ENCODE results near the gene TASP1.
"Not testable (repeated sequence)": the region's sequence is repeated elsewhere in the genome, so short reads cannot be mapped to it uniquely, and the experiment has no call there.

TASP1 gene, protein sequence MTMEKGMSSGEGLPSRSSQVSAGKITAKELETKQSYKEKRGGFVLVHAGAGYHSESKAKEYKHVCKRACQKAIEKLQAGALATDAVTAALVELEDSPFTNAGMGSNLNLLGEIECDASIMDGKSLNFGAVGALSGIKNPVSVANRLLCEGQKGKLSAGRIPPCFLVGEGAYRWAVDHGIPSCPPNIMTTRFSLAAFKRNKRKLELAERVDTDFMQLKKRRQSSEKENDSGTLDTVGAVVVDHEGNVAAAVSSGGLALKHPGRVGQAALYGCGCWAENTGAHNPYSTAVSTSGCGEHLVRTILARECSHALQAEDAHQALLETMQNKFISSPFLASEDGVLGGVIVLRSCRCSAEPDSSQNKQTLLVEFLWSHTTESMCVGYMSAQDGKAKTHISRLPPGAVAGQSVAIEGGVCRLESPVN

DNA sequence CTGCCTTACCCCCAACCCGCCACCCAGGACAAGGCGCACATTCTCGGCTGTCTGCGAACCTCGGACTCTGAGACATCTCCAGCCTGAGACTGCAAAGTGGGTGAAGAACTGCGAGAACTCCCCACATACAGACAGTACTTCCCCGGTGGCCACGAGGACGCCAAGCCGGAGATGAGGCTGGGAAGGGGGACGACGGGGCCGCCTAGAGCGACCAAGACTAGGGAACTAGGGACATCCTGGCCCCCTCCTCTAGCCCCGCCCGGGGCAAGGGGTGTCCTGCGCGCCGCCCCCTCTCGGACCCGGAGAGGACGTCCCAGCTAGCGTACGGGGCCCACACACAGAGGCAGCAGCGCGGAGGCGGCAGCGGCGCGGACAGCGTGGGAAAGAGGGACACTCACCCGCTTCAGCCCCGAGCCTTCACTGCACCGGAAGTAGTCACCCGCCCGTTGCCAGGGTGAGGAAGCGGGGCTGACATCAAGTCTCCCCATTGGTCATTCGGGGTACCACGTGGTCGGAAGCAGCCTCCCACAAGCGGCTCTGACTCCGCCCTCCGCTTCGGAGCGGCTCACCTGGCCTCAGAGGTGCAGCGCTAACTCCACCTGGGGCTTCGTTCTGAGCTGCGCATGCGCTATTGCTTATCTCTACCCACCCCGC is at the start of gene TASP1:
Gene TASP1 (minus strand): TSS at position 437 of the 654 bp plus-strand sequence. CDS start 8,854 bp downstream, outside the sequence.
- peak; percentile 98 for DNase-seq (ENCODE audit: low spot score)

DNA sequence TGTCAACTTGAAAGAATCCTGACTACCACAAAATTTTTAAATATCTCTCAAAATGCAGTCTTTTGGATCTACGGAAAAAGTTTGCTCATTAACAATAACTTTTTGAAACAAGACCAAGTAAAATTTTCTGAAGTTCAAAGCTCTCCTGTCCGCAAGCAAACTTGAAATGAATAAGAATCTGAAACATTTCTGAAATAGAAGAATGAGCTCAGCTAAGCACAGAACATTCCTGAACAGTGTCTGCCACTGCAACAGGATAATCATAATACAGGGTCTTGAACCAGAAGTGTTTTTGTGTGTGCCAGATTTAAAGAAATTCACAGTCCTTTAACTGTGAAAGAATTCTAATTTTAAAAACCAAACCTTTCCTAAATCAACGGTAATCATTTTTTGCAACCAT is 49.1 kb upstream of the TASP1 start:
- DNase-seq (ENCODE audit: low spot score) = no peak

DNA sequence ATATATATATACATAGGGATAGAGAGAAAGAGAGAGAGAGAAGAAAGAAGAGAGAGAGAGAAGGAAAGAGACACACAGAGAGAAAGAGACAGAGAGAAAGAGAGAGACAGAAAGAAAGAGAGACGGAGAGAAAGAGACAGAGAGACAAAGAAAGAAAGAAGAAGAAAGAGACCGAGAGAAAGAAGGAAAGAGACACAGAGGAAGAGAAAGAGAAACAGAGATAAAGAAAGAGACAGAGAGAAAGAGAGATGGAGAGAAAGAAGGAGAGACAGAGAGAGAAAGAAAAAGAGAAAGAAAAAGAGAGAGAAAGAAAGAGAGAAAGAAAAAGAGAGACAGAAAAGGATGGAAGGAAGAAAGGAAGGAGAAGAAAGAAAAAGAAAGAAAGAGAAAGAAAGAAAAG is 46.9 kb upstream of the TASP1 start:
- DNase-seq (ENCODE audit: low spot score) = no peak

- no peak for DNase-seq (ENCODE audit: low spot score)
Measured at GRCh38 chr20:13684566-13685222, 46.0 kb upstream of the TASP1 start.

- no peak for DNase-seq (ENCODE audit: low spot score)
Measured at GRCh38 chr20:13683833-13684232, 45.1 kb upstream of the TASP1 start.

DNA sequence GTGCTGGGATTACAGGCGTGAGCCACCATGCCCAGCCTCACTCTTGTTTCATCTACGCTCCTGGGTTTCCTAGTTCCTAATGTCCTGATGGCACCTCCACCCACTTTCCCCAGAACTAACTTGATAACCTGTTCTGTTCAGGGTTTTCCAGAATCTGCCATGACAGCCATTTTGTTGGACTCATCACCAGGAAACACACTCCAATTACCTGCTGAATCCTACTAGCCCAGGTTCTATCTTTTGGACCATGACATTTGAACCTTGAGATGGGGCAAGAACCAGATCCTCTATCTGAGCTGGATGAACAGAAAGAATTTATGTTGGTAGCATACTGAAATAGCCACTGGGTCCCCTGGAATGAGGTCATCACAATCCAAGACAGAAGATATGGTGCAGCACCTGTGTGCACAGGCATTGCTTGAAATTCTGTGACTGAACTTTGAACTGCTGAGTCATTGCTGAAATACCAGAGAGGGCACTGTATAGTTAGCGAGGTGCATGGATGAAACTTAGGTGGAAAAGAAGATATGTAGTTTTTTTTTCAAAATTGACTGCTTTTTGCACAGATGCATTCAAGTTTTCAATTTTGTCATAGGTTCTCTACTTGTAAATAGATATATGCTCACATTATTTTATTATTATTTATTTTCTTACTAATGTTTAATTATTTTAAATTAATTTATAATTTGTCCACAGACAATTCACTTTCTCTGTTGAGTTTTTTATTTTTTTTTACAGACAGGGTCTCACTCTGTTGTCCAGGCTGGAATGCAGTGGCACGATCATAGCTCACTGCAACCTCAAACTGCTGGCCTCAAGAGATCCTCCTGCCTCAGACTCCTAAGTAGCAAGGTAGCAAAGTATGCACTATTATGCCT is 42.8 kb upstream of the TASP1 start:
- DNase-seq (ENCODE audit: low spot score) = no peak

DNA sequence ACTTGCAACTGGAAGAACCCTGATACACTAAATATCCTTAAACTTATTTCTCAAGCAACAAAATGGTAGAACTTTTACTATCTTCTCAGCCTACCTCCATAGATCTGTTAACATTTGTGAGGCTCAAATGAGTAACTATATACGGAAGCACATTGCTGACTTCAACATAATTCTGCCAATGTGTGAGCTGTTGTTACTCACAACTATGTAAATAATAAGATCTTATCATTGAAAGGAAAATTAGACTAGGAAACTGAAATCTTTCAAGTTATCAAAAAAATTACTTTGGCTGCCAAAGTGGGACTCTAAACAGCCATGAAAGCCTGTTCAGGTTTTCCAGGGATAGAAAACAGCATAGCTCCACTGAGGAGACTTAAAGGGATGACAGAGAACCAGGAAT is 40.2 kb upstream of the TASP1 start:
- DNase-seq (ENCODE audit: low spot score) = no peak

DNA sequence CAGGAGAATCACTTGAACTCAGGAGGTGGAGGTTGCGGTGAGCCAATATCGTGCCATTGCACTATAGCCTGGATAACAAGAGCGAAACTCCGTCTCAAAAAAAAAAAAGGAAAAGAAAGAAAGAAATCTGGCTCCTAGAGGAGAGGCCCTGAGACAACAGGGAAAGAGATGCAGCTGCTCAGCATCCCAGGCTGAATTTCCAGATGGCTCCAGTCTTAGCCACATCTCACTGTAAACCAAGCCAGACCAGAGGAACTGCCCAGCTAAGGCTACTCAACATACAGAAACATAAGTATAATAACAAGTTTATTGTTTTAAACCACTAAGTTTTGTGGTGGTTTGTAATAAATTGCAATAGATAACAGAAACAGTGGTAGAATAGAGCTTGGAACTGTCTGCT is 38.5 kb upstream of the TASP1 start:
- DNase-seq (ENCODE audit: low spot score) = no peak

DNA sequence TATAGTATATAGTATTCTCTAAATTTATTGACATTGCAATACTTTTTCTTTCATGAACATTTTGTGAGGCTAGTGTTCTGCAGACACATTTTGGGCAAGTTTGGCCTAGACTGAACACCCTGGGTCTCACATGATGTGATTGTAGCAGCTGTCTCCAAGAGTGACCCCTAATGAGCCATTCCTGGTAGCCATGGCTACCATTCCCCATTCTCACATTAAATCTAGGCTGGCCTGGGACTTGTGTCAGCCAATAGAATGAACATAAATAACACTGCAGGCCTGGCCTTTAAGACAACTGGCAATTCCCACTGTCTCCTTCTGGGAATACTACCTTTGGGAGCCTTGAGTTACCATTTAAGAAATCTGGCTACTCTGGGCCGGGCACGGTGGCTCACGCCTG is 38.0 kb upstream of the TASP1 start:
- no peak for DNase-seq (ENCODE audit: low spot score)

DNA sequence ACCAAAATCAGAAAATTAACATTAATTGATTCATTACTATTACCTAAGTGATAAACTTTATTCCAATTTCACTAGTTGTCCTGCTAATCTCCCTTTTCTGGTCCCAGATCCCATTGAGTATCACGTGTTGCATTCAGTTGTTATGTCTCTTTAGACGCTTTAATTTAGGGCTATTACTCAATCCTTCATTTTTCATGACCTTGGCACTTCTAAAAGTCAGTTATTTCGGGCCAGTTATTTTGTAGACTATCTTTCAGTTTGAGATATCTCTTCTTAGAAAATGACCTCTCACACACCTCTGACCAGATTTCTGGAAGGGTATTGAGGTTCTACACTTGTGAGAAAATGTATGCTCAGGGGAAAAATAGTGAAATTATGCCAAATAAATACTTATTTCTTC is 34.0 kb upstream of the TASP1 start:
- DNase-seq (ENCODE audit: low spot score) = no peak

DNA sequence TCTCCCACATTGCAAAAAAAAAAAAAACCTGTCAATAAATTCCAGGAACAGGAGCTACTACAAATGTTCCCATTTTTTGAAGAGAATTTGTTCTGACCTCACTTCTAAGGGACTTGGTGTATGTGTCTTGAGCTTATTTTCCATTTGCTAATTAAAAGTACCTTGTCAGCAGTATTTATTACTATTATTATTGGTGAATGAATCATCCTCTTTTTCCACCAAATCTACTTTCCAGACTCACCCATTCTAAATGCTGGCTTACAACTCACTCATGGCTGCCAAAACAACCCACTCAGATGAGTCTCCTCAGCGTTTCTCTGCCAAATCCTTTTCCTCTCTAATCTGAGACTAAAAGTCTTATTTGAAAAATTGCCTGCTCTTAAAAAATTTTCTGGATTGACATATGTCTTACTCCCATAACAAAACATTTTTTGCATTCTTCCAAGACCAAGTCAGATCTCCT is 33.2 kb upstream of the TASP1 start:
- DNase-seq (ENCODE audit: low spot score) = peak; percentile 86

GRCh38 chr20:13671512-13671911 is 32.8 kb upstream of the TASP1 start:
- DNase-seq (ENCODE audit: low spot score) = no peak

DNA sequence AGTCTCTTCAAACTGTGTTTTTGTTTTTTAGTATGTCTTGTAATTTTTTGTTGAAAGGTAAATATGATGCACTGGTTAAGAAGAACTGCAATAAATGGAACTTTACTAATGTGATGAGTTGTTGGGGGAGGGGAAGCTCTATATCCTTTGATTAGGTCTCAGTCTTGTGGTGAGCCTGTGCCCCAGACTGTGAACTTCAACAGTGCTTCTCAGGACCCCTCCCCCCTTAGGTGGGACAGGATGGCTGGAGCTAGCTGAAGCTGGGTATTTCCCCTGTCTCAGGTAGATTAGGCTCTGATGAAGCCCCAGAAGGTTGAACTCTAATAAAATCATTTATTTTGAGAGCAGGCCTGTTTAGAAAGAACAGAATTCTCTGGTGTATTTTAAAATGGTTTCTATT is 31.4 kb upstream of the TASP1 start:
- DNase-seq (ENCODE audit: low spot score) = no peak

DNA sequence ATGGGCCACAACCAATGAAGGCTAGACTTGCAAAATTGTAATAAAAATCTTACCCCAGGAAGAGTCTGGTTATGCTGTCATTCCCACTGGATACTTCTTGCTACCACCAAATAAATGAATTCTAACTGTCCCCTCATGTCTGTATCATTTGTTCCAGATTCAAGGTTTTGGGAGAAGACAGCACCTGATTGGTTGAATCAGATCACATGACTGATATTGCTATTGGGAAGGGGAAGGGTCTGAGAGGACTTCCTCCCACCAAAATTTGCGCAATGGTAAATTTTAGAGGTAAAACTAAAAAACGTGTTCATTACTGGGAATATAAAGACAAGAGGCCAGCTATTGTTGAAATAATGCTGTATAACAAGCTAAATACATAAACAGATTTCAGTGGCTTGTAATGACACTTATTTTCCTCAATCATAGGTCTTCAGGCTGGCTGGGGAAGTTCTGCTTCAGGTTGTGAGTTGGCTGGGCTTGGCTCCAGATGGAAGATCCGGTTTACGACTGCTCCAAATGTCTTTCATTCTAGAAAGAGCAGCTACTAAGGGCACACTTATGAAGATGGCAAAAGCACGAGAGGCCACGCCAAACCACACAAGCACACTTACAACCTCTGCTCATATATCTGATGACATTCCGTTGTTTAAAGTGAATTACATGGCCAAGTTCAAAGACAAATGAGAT is 27.1 kb upstream of the TASP1 start:
- DNase-seq (ENCODE audit: low spot score) = no peak

DNA sequence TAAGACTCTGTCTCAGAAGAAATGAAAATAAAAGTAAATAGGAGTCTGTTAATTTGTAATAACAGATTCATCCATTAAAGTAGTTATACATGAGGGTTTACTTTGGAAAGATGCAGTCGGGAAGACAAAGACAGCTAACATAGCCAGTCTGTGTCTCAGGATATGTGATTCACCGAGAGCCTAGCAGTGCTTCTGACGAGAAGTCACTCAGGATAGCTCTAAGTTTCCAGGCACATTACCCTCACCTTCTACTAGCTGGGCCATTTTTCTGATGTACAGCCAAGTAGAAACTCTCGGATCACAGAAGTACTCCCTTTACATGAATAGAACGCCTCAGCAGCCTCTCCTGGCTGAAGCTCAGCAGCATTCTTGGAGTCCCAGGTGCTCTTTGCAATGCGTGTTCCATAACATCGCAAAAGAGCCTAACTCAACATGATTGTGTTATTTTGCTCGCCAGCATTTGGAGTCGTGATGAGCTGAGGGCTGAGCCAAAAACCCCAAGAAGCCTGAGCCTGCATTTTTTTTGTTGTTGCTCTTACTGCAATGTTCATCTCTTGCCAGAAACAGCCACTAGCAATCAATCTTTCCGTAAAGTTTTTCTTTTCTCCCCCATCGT is 22.4 kb upstream of the TASP1 start:
- DNase-seq (ENCODE audit: low spot score) = no peak

DNA sequence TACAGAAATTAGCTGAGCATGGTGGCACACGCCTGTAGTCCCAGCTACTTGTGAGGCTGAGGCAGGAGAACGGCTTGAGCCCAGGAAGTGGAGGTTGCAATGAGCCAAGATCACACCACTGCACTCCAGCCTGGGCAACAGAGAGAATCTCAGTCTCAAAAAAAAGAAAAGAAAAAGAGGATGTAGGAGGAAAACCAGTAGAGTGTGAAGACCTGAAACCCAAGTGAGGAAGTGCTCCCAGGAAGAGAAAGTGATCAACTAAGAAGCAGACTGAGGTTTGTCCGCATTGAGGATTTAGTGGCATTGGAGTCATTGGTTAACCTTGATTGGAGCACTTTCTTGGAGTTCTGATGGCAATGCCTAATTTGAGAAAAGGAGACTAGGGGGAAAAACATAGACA is 20.6 kb upstream of the TASP1 start:
- DNase-seq (ENCODE audit: low spot score) = no peak

GRCh38 chr20:13658060-13658459 is 19.3 kb upstream of the TASP1 start:
- DNase-seq (ENCODE audit: low spot score) = not testable (repeated sequence)

- no peak for DNase-seq (ENCODE audit: low spot score)
Measured at GRCh38 chr20:13656721-13657368, 18.1 kb upstream of the TASP1 start.

DNA sequence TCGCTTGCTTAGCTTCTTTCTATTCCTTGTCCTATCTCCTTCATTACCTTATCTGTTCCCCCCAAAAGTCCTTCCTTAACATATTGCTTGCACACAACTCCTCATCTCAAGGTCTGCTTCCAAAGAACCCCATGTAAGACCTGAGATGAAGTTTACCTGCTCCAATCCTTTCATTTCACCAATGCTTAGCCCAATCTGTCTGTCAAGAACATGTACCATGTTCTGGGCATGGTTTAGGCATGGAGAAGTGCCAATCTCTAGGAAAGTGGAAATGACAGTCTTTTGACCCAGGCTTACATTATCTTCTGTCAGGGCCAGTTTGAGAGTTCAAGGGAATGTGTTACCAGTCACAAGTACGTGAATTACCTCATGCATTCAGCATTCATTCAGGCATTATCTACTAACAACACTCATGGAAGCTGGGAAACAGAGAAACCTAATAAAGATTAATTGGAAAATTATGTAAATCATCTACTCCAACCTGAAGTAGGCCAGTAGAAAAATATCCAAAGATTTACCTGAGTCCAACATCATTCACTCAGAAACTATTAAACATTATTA is 15.8 kb upstream of the TASP1 start:
- DNase-seq (ENCODE audit: low spot score) = no peak

- DNase-seq (ENCODE audit: low spot score) = no peak
Measured at GRCh38 chr20:13650474-13650873, 11.7 kb upstream of the TASP1 start.

All from GM03348 (cell line).